HTERT RPE-1 (cell line): ENCODE measurements around the gene ADARB2.

Experiments
- in situ Hi-C: fragments of 300-500 bp; cut with MboI; formaldehyde crosslinking; loops from 4 replicates; pipeline ENCODE4 v1.14.3; 2020; ENCODE audit warnings: low sequenced_read_pairs

Gene ADARB2

DNA sequence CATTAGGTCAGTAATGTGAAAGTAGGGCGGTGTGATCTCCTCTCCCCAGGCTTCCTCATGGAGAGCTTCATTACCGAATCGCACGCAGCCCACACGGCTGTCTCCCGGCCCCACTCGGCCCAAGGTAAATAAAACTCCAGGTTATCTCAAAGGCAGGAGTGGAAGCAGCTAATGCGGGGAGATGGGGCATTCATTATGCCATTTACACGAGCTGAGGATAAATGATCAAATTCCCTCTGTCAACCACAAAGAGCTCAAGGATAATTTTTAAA, 93.5 kb downstream of the ADARB2 start:
- in situ Hi-C loops, result no loop called here

DNA sequence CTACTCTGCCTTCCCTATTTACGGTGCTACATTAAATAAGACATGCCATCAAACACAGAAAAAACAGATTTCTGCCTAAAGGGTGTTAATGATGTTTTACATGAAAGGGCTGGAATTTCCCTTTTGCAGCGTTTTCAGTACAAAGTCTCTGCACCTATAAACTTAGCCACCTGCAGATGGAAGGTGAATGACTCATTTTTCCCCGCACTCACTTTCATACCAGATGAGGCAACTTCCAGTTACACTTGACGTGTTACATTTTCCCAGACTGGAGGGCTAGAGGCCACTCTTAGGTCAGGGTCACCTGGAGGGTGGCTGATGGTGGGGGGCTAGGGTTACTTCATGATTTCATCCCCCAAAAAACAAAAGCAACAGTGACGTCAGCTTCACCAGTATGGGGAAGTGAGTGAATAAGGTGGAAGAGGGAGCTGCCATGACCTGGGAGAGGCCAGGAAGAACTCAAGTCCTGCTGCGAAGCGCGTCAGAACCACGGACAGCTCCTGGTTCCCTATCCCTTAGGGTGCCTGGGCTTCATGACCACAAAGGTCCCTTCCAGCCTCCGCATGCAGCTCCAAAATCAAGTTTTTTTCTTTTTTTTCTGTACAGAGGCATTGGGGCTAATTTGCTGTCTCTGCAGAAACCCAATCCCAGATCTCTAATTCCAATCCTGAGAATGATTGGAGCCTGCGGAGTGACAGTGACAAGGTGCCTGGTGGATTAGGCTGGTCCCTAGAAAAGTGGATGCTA, 94.0 kb downstream of the ADARB2 start:
- in situ Hi-C loops, result no loop called here

DNA sequence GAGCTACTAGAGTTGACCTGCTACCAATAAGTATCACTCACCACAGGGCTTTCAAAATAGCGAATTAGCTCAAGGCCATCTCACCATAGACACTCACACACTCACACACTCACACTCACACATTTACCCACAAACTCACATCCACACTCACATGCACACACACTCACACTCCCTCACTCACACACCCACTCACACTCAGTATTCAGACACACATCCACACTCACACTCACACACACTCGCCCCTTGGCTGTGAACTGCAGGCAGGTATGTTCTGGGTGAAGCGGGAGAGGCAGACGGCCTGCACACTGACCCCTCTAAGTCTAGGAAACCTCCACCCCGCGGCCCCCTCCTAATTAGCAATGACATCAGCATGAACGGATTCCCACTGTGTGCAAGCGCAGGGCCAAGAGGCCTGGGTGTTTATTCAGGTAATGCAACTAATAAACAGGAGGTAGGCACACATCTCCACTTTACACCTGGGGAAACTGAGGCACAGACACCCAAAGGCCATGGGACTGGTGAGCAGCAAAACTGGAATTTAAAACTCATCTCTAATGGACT, 94.6 kb downstream of the ADARB2 start:
- in situ Hi-C loops, result no loop called here

DNA sequence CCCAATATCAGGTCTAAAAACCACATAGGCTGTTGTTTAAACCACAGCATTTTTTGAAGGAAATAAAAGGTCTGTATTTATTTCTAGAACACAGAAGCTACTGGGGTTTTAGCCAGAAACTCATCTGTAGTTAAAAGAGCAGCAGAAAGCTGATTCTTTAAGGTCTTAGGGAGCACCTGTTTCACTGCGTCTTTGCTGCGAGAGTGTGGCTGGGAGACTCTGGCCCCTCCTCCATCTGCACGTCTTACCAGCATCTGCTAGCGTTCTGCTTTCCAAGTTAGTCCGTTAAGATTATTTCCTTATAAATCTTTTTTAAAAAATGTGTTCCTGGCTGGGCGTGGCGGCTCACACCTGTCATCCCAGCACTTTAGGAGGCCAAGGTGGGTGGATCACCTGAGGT, 95.9 kb downstream of the ADARB2 start:
- in situ Hi-C loops, result no loop called here

DNA sequence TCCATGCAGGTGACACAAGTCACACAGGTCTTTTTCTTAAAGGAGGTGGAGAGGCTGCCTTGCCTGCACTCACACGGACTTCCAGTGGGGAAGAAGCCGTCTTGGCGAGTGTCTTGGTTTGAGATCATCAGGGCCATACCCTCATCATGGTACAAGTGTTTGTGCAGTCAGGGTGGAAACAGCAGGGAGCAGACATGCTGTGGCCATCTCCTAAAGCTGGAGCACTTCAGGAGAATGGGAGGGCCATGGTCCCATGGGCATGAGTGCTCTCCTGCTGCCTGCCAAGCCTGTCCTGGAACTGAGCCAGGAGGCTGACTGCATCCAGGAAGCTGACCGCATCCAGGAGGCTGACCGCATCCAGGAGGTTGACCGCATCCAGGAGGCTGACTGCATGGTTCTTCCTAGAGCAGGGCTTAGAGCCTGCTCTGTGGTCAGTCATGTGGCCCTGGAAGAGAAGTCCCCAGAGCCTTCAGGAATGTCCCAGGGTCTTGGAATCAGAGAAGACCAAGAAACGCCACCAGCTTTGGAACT, 98.4 kb downstream of the ADARB2 start:
- in situ Hi-C loops, result no loop called here

DNA sequence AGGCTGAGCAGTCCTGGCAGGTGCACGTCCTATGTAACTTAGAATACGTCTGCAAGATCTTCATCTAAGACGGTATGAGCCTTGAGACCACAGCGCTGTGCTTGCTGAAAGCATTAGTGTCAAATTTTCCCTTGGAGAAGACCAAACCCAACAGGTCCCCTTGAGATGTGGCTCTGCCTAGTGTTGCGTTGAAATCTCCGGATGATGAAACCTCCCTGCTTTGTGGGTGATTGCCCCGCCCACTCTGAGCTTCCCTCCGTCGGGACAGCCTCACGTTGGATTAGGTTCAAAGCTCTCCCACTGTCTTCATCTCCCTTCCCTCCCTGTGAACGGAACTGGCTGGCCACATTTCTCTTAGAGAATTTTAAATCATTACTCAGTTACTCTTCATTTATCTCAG, 102.0 kb downstream of the ADARB2 start:
- in situ Hi-C loops, result no loop called here

DNA sequence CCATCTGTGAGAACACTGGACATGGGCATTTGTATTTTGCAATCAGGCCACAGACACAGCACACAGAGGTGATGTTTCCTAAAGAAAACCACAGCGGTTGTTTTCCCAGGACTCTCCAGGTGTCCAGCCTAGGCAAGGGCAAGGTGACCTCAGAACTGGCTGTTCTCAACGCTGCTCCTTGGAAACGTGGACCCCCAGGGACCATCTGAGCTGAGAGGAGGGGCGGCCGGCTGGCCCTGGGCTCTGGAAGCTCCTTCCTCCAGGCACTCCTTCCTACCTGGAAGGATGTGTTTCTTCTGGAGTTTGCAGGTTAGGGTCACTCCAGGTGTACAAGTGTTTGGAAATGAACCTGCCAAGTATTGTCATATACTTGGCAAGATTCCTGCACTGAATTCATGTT, 103.1 kb downstream of the ADARB2 start:
- in situ Hi-C loops, result no loop called here

DNA sequence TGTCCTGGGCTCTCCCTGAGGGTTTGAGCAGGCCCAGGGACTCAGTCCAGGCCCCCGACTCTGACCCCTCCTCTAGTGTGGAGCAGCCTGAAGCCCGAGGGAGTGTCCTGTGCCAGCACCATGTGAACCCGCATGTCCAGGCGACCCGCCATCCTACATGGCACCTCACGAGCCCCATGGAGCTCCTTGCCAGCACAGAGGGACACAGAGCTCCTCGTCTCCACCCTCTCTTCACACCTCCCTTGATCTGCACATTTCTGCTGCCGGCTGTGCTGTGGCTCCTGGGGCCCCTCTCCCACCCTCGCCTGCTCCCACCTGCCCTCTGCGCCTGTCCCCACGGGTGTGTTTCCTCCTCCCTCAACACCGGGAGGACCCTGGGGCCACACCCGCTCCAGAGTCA, 103.5 kb downstream of the ADARB2 start:
- in situ Hi-C loops, result no loop called here

DNA sequence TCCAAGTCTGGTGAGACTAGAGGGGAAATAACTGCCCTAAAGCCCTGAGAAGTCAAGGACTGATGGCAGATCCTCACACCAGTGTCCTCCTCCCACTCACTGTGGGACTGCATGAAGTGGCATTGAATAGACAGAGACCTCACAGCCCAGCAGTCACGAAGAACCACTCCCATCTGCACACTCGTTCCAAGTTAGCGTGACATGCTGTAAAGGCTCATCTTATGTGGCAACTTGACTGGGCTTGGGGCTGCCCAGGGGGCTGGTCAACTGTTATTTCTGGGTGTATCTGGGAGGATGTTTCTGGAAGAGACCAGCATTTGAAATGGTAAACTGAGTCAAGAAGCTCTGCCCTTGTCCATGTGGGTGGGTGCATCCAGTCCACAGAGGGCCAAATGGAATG, 104.7 kb downstream of the ADARB2 start:
- in situ Hi-C loops, result no loop called here

DNA sequence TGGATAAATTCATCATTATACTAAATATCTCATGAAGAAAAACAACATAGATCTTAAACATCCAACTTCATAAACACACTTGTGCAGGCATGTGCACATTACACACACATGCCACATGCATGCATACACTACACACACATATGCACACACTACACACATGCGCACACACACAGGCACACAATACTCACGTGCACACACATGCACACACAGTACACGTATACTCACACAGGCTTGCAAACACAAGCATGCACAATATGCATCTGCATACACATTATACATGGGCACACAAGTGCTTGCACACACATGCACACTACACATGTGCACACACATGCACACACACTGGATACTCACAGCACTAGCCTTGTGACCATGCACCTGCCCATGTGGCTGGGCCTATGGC, 105.2 kb downstream of the ADARB2 start:
- in situ Hi-C loops, result no loop called here

DNA sequence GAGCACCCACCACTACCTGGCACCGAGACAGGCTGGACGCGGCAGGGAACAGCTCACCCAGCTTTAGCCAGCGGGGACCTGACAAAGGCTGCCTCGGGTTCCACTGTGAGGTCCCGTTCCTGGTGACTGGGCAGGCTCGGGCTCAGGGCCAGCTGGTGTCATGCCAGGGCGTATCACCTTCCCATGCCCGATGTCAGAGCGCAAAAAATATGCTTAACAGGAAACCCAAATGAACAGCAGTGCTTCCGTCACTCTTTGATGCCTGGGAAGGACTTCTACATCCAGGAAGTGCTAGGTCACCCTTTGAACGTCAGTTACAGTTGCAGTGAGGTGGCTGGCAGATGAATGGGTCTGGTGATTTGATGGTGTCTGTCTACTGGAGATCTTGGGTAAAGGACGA, 106.0 kb downstream of the ADARB2 start:
- in situ Hi-C loops, result no loop called here

DNA sequence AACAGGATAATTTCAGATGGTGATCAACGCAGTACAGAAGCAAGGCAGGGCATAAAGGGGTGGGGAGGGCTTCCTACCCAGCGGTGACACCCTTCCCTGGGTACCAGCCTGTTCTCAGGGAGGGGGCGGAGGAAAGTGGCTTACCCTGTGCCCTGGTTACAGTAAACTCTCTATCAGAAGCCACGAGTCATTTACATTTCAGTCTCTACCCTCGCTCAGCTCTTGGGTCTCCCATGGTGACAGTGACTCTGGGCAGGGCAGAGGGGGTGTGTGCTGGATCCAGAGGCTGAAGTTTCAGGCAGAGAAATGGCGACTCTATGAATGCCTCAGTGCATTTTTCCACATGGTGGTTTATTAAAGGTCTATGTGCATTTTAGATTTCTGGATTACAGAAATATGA, 107.0 kb downstream of the ADARB2 start:
- in situ Hi-C loops, result no loop called here

DNA sequence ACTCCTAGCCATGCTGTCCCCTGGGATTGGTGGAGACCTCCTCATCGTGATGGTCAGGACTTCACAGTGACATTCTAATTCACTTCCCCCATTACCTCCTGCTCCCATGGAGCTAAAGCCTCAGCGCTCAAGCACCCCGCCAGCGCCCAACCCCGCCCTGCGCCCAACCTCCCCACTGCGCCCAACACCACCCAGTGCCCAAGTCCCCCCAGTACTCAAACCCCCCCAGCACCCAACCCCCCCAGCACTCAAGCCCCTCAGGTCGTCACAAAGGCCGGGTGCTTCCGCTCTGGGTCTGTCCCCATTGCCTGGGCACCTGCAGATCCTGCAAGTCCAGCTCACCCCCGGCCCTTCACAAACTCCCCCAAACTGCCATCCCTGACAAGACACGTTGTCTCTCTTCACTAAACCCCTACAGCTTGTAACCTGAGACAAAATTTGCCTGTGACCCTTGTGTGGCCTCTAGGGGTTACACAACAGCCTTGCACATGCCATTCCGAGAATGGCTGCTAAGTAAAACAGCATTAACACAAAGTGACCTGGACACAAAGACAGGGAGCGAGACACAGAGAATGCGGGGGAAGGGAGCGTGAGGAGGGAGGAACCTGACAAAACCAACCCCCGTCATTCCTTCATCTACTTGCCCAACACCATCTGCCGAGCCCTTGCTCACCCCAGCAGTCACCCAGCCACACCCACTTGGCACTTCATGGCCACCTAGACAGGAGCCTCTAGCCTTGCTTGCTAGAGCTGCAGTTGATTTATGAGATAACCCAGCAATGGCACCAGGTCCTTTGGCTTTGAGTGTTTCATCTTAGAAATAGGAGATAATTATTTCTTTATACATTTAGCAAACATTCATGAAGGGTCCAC, 107.8 kb downstream of the ADARB2 start:
- in situ Hi-C loops, result no loop called here

DNA sequence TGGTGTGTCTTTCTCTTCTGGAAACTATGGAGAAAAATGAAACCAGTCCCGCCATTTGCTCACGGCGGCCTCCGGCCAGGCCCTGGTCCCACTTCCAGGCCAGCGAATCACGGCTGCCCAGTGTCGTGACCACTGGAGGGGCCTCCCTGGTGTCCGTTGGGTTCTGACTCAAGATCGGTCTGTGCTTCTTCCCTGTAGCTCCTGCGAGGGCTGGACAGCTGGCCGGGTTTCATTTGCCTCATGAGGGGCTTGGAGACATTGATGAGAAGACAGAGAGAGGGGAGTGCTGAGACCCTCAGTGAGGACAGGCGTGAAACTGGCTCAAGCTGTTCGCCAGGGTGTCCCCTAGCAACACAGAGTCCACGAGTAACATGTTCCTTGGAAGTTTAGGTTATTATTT, 108.6 kb downstream of the ADARB2 start:
- in situ Hi-C loops, result no loop called here

DNA sequence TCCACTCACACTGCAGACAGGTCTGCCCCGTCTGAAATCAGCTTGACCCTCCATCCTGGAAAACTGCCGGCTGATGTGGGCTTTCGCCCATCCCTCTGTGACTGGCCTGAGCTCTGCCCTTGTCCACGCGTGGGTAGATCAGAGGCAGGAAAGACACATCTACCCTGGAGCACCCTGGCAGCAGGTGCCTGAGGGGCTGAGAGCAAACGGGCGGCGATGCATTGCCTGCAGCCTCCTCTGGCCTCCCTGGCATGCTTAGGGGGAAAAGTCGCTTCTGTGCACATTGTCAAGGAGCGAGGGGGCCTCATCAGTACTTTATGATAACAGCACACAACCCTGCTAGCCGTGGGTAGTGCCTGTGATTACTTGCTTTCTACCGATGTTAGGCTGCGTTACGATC, 109.4 kb downstream of the ADARB2 start:
- in situ Hi-C loops, result no loop called here

DNA sequence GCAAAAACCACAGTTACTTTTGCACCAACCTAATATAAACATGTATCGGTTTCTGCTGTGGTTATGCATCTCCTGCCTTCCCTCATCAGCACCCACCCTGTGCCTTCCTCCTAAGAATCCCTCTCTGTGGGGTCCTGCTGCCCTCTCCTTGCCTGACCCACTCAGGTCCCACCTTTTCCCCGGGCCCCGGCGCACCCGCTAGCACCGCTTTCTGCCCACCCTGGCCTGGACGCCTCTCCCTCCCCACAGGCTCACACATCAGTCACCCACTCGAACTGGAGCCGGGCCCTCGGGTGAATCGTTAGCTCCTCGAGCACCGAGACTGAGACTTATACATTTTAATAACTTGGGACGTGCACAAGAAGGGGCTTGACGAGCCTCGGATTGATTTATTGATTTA, 110.5 kb downstream of the ADARB2 start:
- in situ Hi-C loops, result no loop called here

DNA sequence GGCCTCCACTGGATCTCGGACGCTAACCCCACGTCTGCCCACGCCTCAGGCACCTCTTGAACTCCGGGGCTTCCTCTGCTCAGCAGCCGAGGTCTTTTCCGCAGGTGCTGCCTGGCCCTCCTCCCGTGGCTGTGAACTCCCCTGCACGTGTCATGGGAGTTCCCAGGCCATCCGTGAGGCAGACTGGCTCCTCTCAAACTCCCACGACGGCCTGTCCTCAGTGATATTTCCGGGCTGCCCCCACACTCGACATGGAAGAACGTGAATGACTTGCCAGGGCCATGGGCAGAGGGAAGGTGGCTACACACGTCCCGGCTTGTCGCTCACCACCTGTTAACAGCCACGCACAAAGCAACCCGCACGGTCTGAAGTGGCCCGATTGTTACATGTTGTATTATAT, 110.9 kb downstream of the ADARB2 start:
- in situ Hi-C loops, result no loop called here

DNA sequence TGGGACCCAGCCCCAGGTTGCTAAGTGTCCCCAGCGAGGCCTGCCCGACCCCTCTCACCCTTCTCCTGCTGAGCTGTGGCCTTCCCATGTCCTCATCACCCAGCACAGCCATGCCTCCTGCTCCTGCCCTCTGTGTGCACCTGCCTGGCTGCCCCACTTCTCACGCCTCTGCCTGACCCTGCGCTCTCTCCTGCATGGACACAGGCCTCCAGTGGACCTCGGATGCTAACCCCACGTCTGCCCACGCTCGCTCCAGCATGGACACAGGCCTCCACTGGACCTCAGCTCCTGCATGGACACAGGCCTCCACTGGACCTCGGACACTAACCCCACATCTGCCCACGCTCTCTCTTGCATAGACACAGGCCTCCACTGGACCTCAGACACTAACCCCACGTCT, 111.6 kb downstream of the ADARB2 start:
- in situ Hi-C loops, result no loop called here

DNA sequence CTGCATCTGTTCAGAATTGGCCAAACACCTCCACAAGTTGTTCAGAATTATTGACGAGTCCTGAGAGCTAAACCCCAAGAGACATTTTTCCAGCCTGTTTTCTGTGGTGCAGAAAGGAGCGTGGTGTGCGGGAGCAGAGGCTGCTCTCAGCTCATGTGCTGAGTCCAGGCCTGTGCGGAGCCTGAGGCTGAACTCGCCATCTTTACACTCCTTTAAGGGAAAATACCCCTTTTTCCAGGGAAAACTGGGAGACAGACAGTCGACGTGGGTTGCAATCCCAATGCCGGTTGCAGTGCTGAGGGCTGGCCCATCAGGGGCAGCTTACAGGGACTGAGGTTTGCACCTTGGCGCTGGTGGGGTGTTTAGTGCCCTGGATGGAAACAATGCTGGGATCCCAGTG, 112.2 kb downstream of the ADARB2 start:
- in situ Hi-C loops, result no loop called here

DNA sequence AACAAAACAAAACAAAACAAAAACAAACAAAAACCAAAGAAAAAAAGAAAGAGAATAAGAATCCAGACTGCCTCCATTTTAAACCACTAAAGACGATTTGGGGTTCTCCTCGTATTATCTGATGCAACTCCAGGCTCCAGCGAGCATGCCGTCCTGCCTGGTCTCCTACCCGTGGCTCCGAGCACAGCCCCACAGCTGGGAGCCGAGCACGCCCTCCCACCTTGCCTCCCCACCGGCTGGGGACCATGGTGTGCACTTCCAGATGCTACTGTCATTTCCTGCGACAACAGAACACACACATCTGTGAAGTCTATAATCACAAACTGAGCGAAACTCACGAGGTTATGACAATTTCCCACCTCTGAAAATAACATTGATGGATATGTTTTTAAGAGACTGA, 113.1 kb downstream of the ADARB2 start:
- in situ Hi-C loops, result no loop called here

DNA sequence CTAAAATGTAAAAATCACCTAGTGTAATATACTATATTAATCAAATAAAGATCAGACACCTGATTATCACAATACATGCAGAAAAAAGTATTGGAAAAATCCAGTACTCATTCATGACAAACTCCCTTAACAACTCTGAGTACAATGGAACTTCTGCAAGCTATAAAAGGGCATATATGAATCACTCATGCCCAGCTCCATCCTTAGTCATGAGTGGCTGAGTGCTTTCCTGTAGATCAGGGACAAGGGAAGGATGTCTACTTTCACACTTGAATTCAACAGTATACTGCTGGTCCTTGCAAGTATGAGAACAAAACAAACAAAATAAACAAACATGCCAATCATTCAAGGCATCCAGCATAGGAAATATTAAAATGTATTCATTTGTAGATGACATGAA, 116.5 kb downstream of the ADARB2 start:
- in situ Hi-C loops, result no loop called here
